SK-N-SH treated with all-trans-retinoic acid at 6 μM for 48 hours (cell line): Measurements from ENCODE around the gene FRMD3.

Experiments used
- ATAC-seq: fragments of 200-7000 bp; cut with Tn5 transposase; 3 replicates; pipeline ENCODE4 v1.9.1; 2020; ENCODE audit warnings: mild to moderate bottlenecking, moderate library complexity
- ARNTL ChIP-seq: fragments of 450-650 bp; formaldehyde crosslinking; IDR thresholded peaks from 2 replicates; pipeline ENCODE4 v1.5.0; 2020; ENCODE audit warnings: low read depth, mild to moderate bottlenecking, moderate library complexity, borderline replicate concordance
- CREB5 ChIP-seq: fragments of 250-450 bp; sonication (Bioruptor Pico); IDR thresholded peaks from 2 replicates; pipeline ENCODE4 v1.5.1; 2020; ENCODE audit warnings: low read depth, mild to moderate bottlenecking, moderate library complexity
- CSDC2 ChIP-seq: fragments of 250-450 bp; sonication (Bioruptor Pico); IDR thresholded peaks from 2 replicates; pipeline ENCODE4 v1.5.0; 2020; ENCODE audit warnings: mild to moderate bottlenecking, moderate library complexity
- ESRRG ChIP-seq: fragments of 250-450 bp; sonication (Bioruptor Pico); IDR thresholded peaks from 2 replicates; pipeline ENCODE4 v1.6.1; 2021; ENCODE audit warnings: mild to moderate bottlenecking
- GLIS3 ChIP-seq: fragments of 250-450 bp; sonication (Bioruptor Pico); IDR thresholded peaks from 2 replicates; pipeline ENCODE4 v1.5.0; 2020; ENCODE audit warnings: mild to moderate bottlenecking, moderate library complexity
- ISL1 ChIP-seq: fragments of 250-450 bp; sonication (Bioruptor Pico); IDR thresholded peaks from 2 replicates; pipeline ENCODE4 v2.1.2; 2022; ENCODE audit warnings: mild to moderate bottlenecking, moderate library complexity
- OSR1 ChIP-seq: fragments of 250-450 bp; sonication (Bioruptor Pico); IDR thresholded peaks from 2 replicates; pipeline ENCODE4 v1.8.0; 2022; ENCODE audit warnings: moderate library complexity, mild to moderate bottlenecking, inconsistent platforms
- PATZ1 ChIP-seq: fragments of 250-450 bp; sonication (Bioruptor Pico); IDR thresholded peaks from 2 replicates; pipeline ENCODE4 v1.8.0; 2020; ENCODE audit warnings: mild to moderate bottlenecking, moderate library complexity, borderline replicate concordance
- POU6F1 ChIP-seq: fragments of 250-450 bp; sonication (Bioruptor Pico); IDR thresholded peaks from 2 replicates; pipeline ENCODE4 v1.8.0; 2021; ENCODE audit warnings: low read depth, mild to moderate bottlenecking, moderate library complexity, borderline replicate concordance
- PPARA ChIP-seq: fragments of 250-450 bp; sonication (Bioruptor Pico); IDR thresholded peaks from 2 replicates; pipeline ENCODE4 v1.5.0; 2020; ENCODE audit warnings: mild to moderate bottlenecking, borderline replicate concordance
- TSHZ2 ChIP-seq: fragments of 250-450 bp; sonication (Bioruptor Pico); IDR thresholded peaks from 2 replicates; pipeline ENCODE4 v1.5.0; 2020; ENCODE audit warnings: mild to moderate bottlenecking, moderate library complexity
- ZFP3 ChIP-seq: fragments of 250-450 bp; sonication (Bioruptor Pico); IDR thresholded peaks from 2 replicates; pipeline ENCODE4 v1.5.0; 2020; ENCODE audit warnings: mild to moderate bottlenecking, moderate library complexity
- ZNF70 ChIP-seq: fragments of 450-650 bp; formaldehyde crosslinking; IDR thresholded peaks from 2 replicates; pipeline ENCODE4 v1.5.0; 2020; ENCODE audit warnings: mild to moderate bottlenecking, moderate library complexity

Gene FRMD3

GRCh38 chr9:83476513-83476912 lies 61.7 kb downstream of the FRMD3 start:
- ATAC-seq = no peak
- no peak for TF ChIP-seq CREB5 (CRISPR knock-in tag)
- TF ChIP-seq GLIS3 (CRISPR knock-in tag) = no peak
- no peak for TF ChIP-seq PPARA
- no peak for TF ChIP-seq CSDC2 (CRISPR knock-in tag)
- no peak for TF ChIP-seq ZNF70 (CRISPR knock-in tag)
- no peak for TF ChIP-seq ARNTL (CRISPR knock-in tag)
- TF ChIP-seq ESRRG (CRISPR knock-in tag) = no peak
- no peak for TF ChIP-seq ISL1 (CRISPR knock-in tag)
- TF ChIP-seq POU6F1 = no peak
- no peak for TF ChIP-seq TSHZ2 (CRISPR knock-in tag)
- TF ChIP-seq OSR1 = no peak
- no peak for TF ChIP-seq ZFP3 (CRISPR knock-in tag)
- no peak for TF ChIP-seq PATZ1

- no peak for ATAC-seq
Measured at GRCh38 chr9:83475741-83476140, 62.5 kb downstream of the FRMD3 start.

More at GRCh38 chr9:83475741-83476140, 62.5 kb downstream of the FRMD3 start:
- TF ChIP-seq ISL1 (CRISPR knock-in tag) (no peak), CREB5 (CRISPR knock-in tag) (no peak), ARNTL (CRISPR knock-in tag) (no peak), OSR1 (no peak), ESRRG (CRISPR knock-in tag) (no peak), TSHZ2 (CRISPR knock-in tag) (no peak), ZNF70 (CRISPR knock-in tag) (no peak)
